ENCODE results near the gene EHMT1. TPM values are rescaled to one million over a fixed set of nuclear protein-coding genes. Genes with fewer than 3 reads are reported as not detected.

The EHMT1 gene
- total RNA-seq, 1 donor: 43.6 TPM

- peak; percentile 81 for DNase-seq (ENCODE audit: low read depth)
- TF ChIP-seq CTCF (IDR thresholded peaks at IDR 0.05; ENCODE audit: insufficient read depth, low read depth, low read length): peak; percentile 85
These were observed 54.3 kb downstream of the EHMT1 start for GRCh38 chr9:137672907-137673791.

GRCh38 chr9:137673886-137674285, 55.1 kb downstream of the EHMT1 start:
- H3K4me3 ChIP-seq (ENCODE audit: low read depth, low read length): no peak overlapping the region
- DNase-seq (ENCODE audit: low read depth): peak; percentile 39
- TF ChIP-seq CTCF (IDR thresholded peaks at IDR 0.05; ENCODE audit: insufficient read depth, low read depth, low read length): no peak

More at GRCh38 chr9:137672907-137673791, 54.3 kb downstream of the EHMT1 start:
- H3K4me3 ChIP-seq (ENCODE audit: low read depth, low read length): no peak overlapping the region

- no peak overlapping the region for H3K4me3 ChIP-seq (ENCODE audit: low read depth, low read length)
- no peak for TF ChIP-seq CTCF (IDR thresholded peaks at IDR 0.05; ENCODE audit: insufficient read depth, low read depth, low read length)
- no peak for DNase-seq (ENCODE audit: low read depth)
These were observed 55.6 kb downstream of the EHMT1 start for GRCh38 chr9:137674307-137674975.

GRCh38 chr9:137674976-137675320, 56.1 kb downstream of the EHMT1 start:
- TF ChIP-seq CTCF (IDR thresholded peaks at IDR 0.05; ENCODE audit: insufficient read depth, low read depth, low read length): no peak
- H3K4me3 ChIP-seq (ENCODE audit: low read depth, low read length): no peak overlapping the region
- DNase-seq (ENCODE audit: low read depth): no peak

GRCh38 chr9:137676998-137677397, 58.2 kb downstream of the EHMT1 start:
- no peak for TF ChIP-seq CTCF (IDR thresholded peaks at IDR 0.05; ENCODE audit: insufficient read depth, low read depth, low read length)
- H3K4me3 ChIP-seq (ENCODE audit: low read depth, low read length): no peak overlapping the region
- DNase-seq (ENCODE audit: low read depth): no peak

- H3K4me3 ChIP-seq (ENCODE audit: low read depth, low read length): no peak overlapping the region
- TF ChIP-seq CTCF (IDR thresholded peaks at IDR 0.05; ENCODE audit: insufficient read depth, low read depth, low read length): no peak
- DNase-seq (ENCODE audit: low read depth): no peak
These were observed 59.4 kb downstream of the EHMT1 start for GRCh38 chr9:137678202-137678601.
